HEK293 (cell line): ENCODE results near the gene SH3GL1.
A peak's percentile ranks its signal among the peaks of the same experiment; 100 is the strongest.
"Not testable (repeated sequence)": the region's sequence is repeated elsewhere in the genome, so short reads cannot be mapped to it uniquely, and the experiment has no call there.

Experiments used
- CTCF ChIA-PET: fragments of 350-600 bp; formaldehyde crosslinking; extraction: SDS; loops from one replicate; lab custom pipeline; 2021; ENCODE audit warnings: antibody characterized with exemption; lab: Yijun Ruan, JAX
- POLR2A ChIA-PET: fragments of 300-600 bp; formaldehyde crosslinking; extraction: SDS; loops from one replicate; lab custom pipeline; 2020; ENCODE audit warnings: antibody characterized with exemption, inconsistent platforms; lab: Yijun Ruan, JAX
- H3K27ac ChIP-seq: fragments of 200-500 bp; sonication (Bioruptor generic); 2 replicates; pipeline ENCODE4 v1.5.1; 2014; ENCODE audit warnings: low read depth, low read length, control low read depth, inconsistent platforms; ENCODE audit errors: extremely low read depth
- H3K36me3 ChIP-seq, 2 experiments: fragments of 200-500 bp in 1 of 2; sonication (Bioruptor generic) in 1 of 2; 1 replicate in 1 of 2; 2 replicates in 1 of 2; pipeline ENCODE4 v1.5.1; 2014 to 2017; ENCODE audit warnings: inconsistent platforms in 2 of 2, low read length in 2 of 2; ENCODE audit not compliant: control insufficient read depth in 2 of 2, insufficient read depth in 1 of 2
- H3K4me1 ChIP-seq: fragments of 200-500 bp; sonication (Bioruptor generic); 2 replicates; pipeline ENCODE4 v1.5.1; 2014; ENCODE audit warnings: mild to moderate bottlenecking, low read length, inconsistent platforms; ENCODE audit not compliant: control insufficient read depth, insufficient read depth
- H3K4me3 ChIP-seq: 2 replicates; pipeline ENCODE4 v1.5.1; 2011; ENCODE audit warnings: low read depth, mild to moderate bottlenecking, control low read depth, low read length, moderate library complexity
- H3K9me3 ChIP-seq: fragments of 200-500 bp; sonication (Bioruptor generic); 2 replicates; pipeline ENCODE4 v1.5.1; 2014; ENCODE audit warnings: low read depth, low read length, inconsistent platforms; ENCODE audit not compliant: control insufficient read depth, insufficient read depth
- EGR2 ChIP-seq: fragments of 450-650 bp; formaldehyde crosslinking; IDR thresholded peaks from 2 replicates; pipeline ENCODE4 v1.5.1; 2016; ENCODE audit warnings: low read depth, missing biosample characterization, missing genetic modification characterization
- KLF1 ChIP-seq: fragments of 450-650 bp; formaldehyde crosslinking; IDR thresholded peaks from 2 replicates; pipeline ENCODE4 v1.5.1; 2016; ENCODE audit warnings: missing biosample characterization, missing genetic modification characterization
- KLF8 ChIP-seq: fragments of 450-650 bp; formaldehyde crosslinking; IDR thresholded peaks from 2 replicates; pipeline ENCODE4 v1.5.1; 2016; ENCODE audit warnings: missing biosample characterization, missing genetic modification characterization
- KLF9 ChIP-seq: fragments of 450-650 bp; formaldehyde crosslinking; IDR thresholded peaks from 2 replicates; pipeline ENCODE4 v1.5.1; 2016; ENCODE audit warnings: missing biosample characterization, missing genetic modification characterization, low read depth
- SCRT2 ChIP-seq: fragments of 450-650 bp; formaldehyde crosslinking; IDR thresholded peaks from 2 replicates; pipeline ENCODE4 v1.5.1; 2016; ENCODE audit warnings: missing biosample characterization, missing genetic modification characterization
- SP2 ChIP-seq: fragments of 450-650 bp; formaldehyde crosslinking; IDR thresholded peaks from 2 replicates; pipeline ENCODE4 v1.5.1; 2016; ENCODE audit warnings: missing biosample characterization, missing genetic modification characterization
- SP3 ChIP-seq: fragments of 450-650 bp; formaldehyde crosslinking; IDR thresholded peaks from 2 replicates; pipeline ENCODE4 v1.5.1; 2016; ENCODE audit warnings: missing biosample characterization, missing genetic modification characterization
- ZBTB49 ChIP-seq: fragments of 450-650 bp; formaldehyde crosslinking; IDR thresholded peaks from 2 replicates; pipeline ENCODE4 v1.5.1; 2016; ENCODE audit warnings: missing biosample characterization, missing genetic modification characterization, low read depth
- ZFHX2 ChIP-seq: fragments of 450-650 bp; formaldehyde crosslinking; conservative IDR thresholded peaks from 2 replicates; pipeline ENCODE4 v1.5.1; 2016; ENCODE audit warnings: missing biosample characterization, missing genetic modification characterization
- ZNF24 ChIP-seq: fragments of 450-650 bp; formaldehyde crosslinking; IDR thresholded peaks from 2 replicates; pipeline ENCODE4 v1.5.1; 2016; ENCODE audit warnings: missing biosample characterization, missing genetic modification characterization
- ZNF274 ChIP-seq, 2 experiments: fragments of 200-500 bp in 1 of 2; fragments of 450-650 bp in 1 of 2; sonication (Bioruptor generic) in 1 of 2; formaldehyde crosslinking in 1 of 2; IDR thresholded peaks; 2 replicates each; pipeline versions ENCODE4 v1.5.1 to v1.6.1; 2014 to 2016; ENCODE audit warnings: borderline replicate concordance in 1 of 2, inconsistent platforms in 1 of 2, low read length in 1 of 2, missing biosample characterization in 1 of 2, missing genetic modification characterization in 1 of 2
- ZNF292 ChIP-seq: fragments of 450-650 bp; formaldehyde crosslinking; IDR thresholded peaks from 2 replicates; pipeline ENCODE4 v1.5.1; 2016; ENCODE audit warnings: low read depth, missing biosample characterization, missing genetic modification characterization, borderline replicate concordance
- ZNF354C ChIP-seq: fragments of 450-650 bp; formaldehyde crosslinking; IDR thresholded peaks from 2 replicates; pipeline ENCODE4 v1.5.1; 2016; ENCODE audit warnings: missing biosample characterization, missing genetic modification characterization, low read depth, borderline replicate concordance
- ZNF433 ChIP-seq: fragments of 450-650 bp; formaldehyde crosslinking; IDR thresholded peaks from 2 replicates; pipeline ENCODE4 v1.5.1; 2016; ENCODE audit warnings: missing biosample characterization, missing genetic modification characterization, low read depth
- ZNF530 ChIP-seq: fragments of 450-650 bp; formaldehyde crosslinking; IDR thresholded peaks from 2 replicates; pipeline ENCODE4 v1.5.1; 2016; ENCODE audit warnings: low read depth, missing biosample characterization, missing genetic modification characterization
- ZNF585B ChIP-seq: fragments of 450-650 bp; formaldehyde crosslinking; IDR thresholded peaks from 2 replicates; pipeline ENCODE4 v1.5.1; 2016; ENCODE audit warnings: missing biosample characterization, missing genetic modification characterization
- ZNF623 ChIP-seq: fragments of 450-650 bp; formaldehyde crosslinking; IDR thresholded peaks from 2 replicates; pipeline ENCODE4 v1.5.1; 2016; ENCODE audit warnings: missing biosample characterization, missing genetic modification characterization
- ZNF677 ChIP-seq: fragments of 450-650 bp; IDR thresholded peaks from 2 replicates; pipeline ENCODE4 v1.5.0; 2018; ENCODE audit warnings: missing biosample characterization, mild to moderate bottlenecking, missing genetic modification characterization, moderate library complexity
- ZNF776 ChIP-seq: fragments of 450-650 bp; formaldehyde crosslinking; IDR thresholded peaks from 2 replicates; pipeline ENCODE4 v1.5.0; 2017; ENCODE audit warnings: missing biosample characterization, missing genetic modification characterization, borderline replicate concordance
- ZSCAN18 ChIP-seq: fragments of 450-650 bp; formaldehyde crosslinking; IDR thresholded peaks from 2 replicates; pipeline ENCODE4 v1.5.1; 2016; ENCODE audit warnings: missing biosample characterization, missing genetic modification characterization

Gene SH3GL1

GRCh38 chr19:4328991-4329681, 71.2 kb downstream of the SH3GL1 start:
- H3K4me3 ChIP-seq, H3K36me3 ChIP-seq: not testable (repeated sequence)
- TF ChIP-seq SP3 = 0 out of 2 replicates have a peak, but pooled peaks have one; percentile 28
- peak; percentile 66 for TF ChIP-seq SP2 (tag by site-specific recombination)
- 0 out of 2 replicates have a peak, but pooled peaks have one; percentile 16 for TF ChIP-seq KLF1
- TF ChIP-seq, all 188 proteins: peak for 3; not testable (repeated sequence) for 185
- H3K27ac ChIP-seq, POLR2A ChIA-PET, CTCF ChIA-PET, H3K4me1 ChIP-seq, H3K9me3 ChIP-seq: not testable (repeated sequence)

- H3K4me3 ChIP-seq = no peak overlapping the region
- POLR2A ChIA-PET = interaction anchor here (0.6 to 1.2 kb wide), 2 partner anchors 9 to 14 kb away, joined by 3 to 10 read pairs; partner anchors contain the start of gene MPND
- CTCF ChIA-PET = interaction anchor here (0.8 kb wide), 1 partner anchor 61 kb away, joined by 4 read pairs; no protein-coding TSS in a partner anchor
- TF ChIP-seq ZNF585B (tag by site-specific recombination) (no peak), SP3 (peak; percentile 59), SCRT2 (tag by site-specific recombination) (0 out of 2 replicates have a peak, but pooled peaks have one; percentile 18), KLF9 (0 out of 2 replicates have a peak, but pooled peaks have one; percentile 21), KLF1 (peak; percentile 81), ZSCAN18 (no peak), SP2 (tag by site-specific recombination) (peak; percentile 36), ZNF354C (tag by site-specific recombination) (no peak), ZBTB49 (tag by site-specific recombination) (no peak), ZNF530 (no peak), ZNF274 (IDR thresholded peaks at IDR 0.05; ENCODE audit: low read length) (no peak), ZNF274 (tag by site-specific recombination; IDR thresholded peaks at IDR 0.05; ENCODE audit: borderline replicate concordance) (no peak), KLF8 (peak; percentile 82; the same call in 1 of the 2 replicates), ZNF677 (tag by site-specific recombination) (no peak), ZFHX2 (tag by site-specific recombination) (peak; percentile 62; the same call in 1 of the 2 replicates), EGR2 (tag by site-specific recombination) (peak; percentile 67)
- no peaks in the 10 kb centered on the region for H3K36me3 ChIP-seq
- no peaks in the 10 kb centered on the region for H3K9me3 ChIP-seq
- no peaks in the 10 kb centered on the region for H3K4me1 ChIP-seq
- no peak overlapping the region for H3K27ac ChIP-seq
Observed at GRCh38 chr19:4328243-4328990, 71.9 kb downstream of the SH3GL1 start.

- Histone ChIP-seq H3K27ac (no peak overlapping the region), H3K4me3 (no peak overlapping the region)
- CTCF ChIA-PET = interaction anchor here (0.8 kb wide), 1 partner anchor 61 kb away, joined by 4 read pairs; no protein-coding TSS in a partner anchor
Observed at GRCh38 chr19:4327877-4328242, 72.5 kb downstream of the SH3GL1 start.

More at GRCh38 chr19:4327877-4328242, 72.5 kb downstream of the SH3GL1 start:
- H3K4me1 ChIP-seq = no peaks in the 10 kb centered on the region
- H3K36me3 ChIP-seq = no peaks in the 10 kb centered on the region
- TF ChIP-seq ZNF776 (tag by site-specific recombination) (no peak), ZNF24 (tag by site-specific recombination) (no peak), ZNF292 (tag by site-specific recombination) (no peak), ZNF623 (tag by site-specific recombination) (no peak), KLF1 (no peak), ZNF433 (tag by site-specific recombination) (no peak)
- H3K9me3 ChIP-seq = no peaks in the 10 kb centered on the region
- POLR2A ChIA-PET = interaction anchor here (0.6 to 1.2 kb wide), 2 partner anchors 9 to 15 kb away, joined by 3 to 10 read pairs; partner anchors contain the start of gene MPND
